H1 (cell line): ENCODE measurements around the gene TCHP. TPM values are rescaled to one million over a fixed set of nuclear protein-coding genes. Genes with fewer than 3 reads are reported as not detected.

Source experiments
- CTCF ChIA-PET: fragments of 300-600 bp; sonication (Branson Sonifier 250); formaldehyde crosslinking; loops from one replicate; lab custom pipeline; 2021; ENCODE audit not compliant: partially characterized antibody; lab: Charles Lee
- POLR2A ChIA-PET: fragments of 300-600 bp; sonication (Branson Sonifier 250); formaldehyde crosslinking; loops from one replicate; lab custom pipeline; 2021; ENCODE audit warnings: inconsistent platforms; ENCODE audit not compliant: partially characterized antibody; lab: Charles Lee
- DNase-seq, 2 experiments: peaks; one replicate each; pipeline versions ENCODE4 v3.0.0 to v3.0.0-alpha.2; 2010 to 2022; ENCODE audit warnings: low spot score in 2 of 2, low read depth in 1 of 2, mixed read lengths in 1 of 2
- FAIRE-seq: peaks from 2 replicates; lab custom pipeline; 2011; peaks lifted over from hg19 to GRCh38; lab: Jason Lieb, UNC
- H2AFZ ChIP-seq: 2 replicates; pipeline ENCODE4 v1.8.1; 2012; ENCODE audit warnings: low read length, inconsistent platforms
- H2AK5ac ChIP-seq: 2 replicates; pipeline ENCODE4 v1.6.1; 2013; ENCODE audit warnings: low read depth, low read length
- H2BK120ac ChIP-seq: replicated peaks from 2 replicates; pipeline ENCODE3; 2013; ENCODE audit warnings: low read depth, low read length, inconsistent platforms
- H2BK12ac ChIP-seq: 2 replicates; pipeline ENCODE4 v1.6.1; 2013; ENCODE audit warnings: low read depth, low read length
- H2BK15ac ChIP-seq: 2 replicates; pipeline ENCODE4 v1.6.1; 2013; ENCODE audit warnings: low read length
- H2BK20ac ChIP-seq: 2 replicates; pipeline ENCODE4 v1.6.1; 2013; ENCODE audit warnings: low read length
- H2BK5ac ChIP-seq: 2 replicates; pipeline ENCODE4 v1.6.1; 2013; ENCODE audit warnings: low read depth, low read length
- H3K14ac ChIP-seq: 2 replicates; pipeline ENCODE4 v1.6.1; 2013; ENCODE audit warnings: inconsistent platforms; ENCODE audit not compliant: insufficient read length
- H3K18ac ChIP-seq: 2 replicates; pipeline ENCODE4 v1.6.1; 2013; ENCODE audit warnings: low read length; ENCODE audit errors: extremely low read depth
- H3K23ac ChIP-seq: 2 replicates; pipeline ENCODE4 v1.6.1; 2013; ENCODE audit warnings: inconsistent platforms; ENCODE audit not compliant: insufficient read length
- H3K23me2 ChIP-seq: 2 replicates; pipeline ENCODE4 v1.6.1; 2013; ENCODE audit warnings: low read depth, low read length
- H3K27ac ChIP-seq: 2 replicates; pipeline ENCODE4 v1.6.1; 2011; ENCODE audit warnings: low read depth, low read length, inconsistent platforms
- H3K27me3 ChIP-seq, 4 experiments: replicated peaks in 1 of 4; 1 replicate in 1 of 4; 2 replicates in 3 of 4; pipeline versions ENCODE4 v1.6.1 to v1.8.1; 2011 to 2013; ENCODE audit warnings: low read length in 3 of 4, mild to moderate bottlenecking in 3 of 4, inconsistent platforms in 2 of 4, mixed read lengths in 2 of 4, moderate library complexity in 1 of 4; ENCODE audit not compliant: control insufficient read depth in 3 of 4, insufficient read depth in 3 of 4; ENCODE audit errors: extremely low read depth in 1 of 4
- H3K36me3 ChIP-seq, 4 experiments: 2 replicates each; pipeline versions ENCODE4 v1.6.1 to v1.8.1; 2011 to 2013; ENCODE audit warnings: mild to moderate bottlenecking in 4 of 4, low read length in 3 of 4, moderate library complexity in 2 of 4, control low read depth in 1 of 4, inconsistent platforms in 1 of 4; ENCODE audit not compliant: insufficient read depth in 4 of 4, control insufficient read depth in 2 of 4
- H3K4ac ChIP-seq: replicated peaks from 2 replicates; pipeline ENCODE3; 2013; ENCODE audit warnings: low read length, low read depth, mixed read lengths, inconsistent platforms; ENCODE audit not compliant: insufficient read length
- H3K4me1 ChIP-seq, 4 experiments: replicated peaks in 1 of 4; 1 replicate in 1 of 4; 2 replicates in 3 of 4; pipeline versions ENCODE4 v1.6.1 to v1.8.1; 2011 to 2013; ENCODE audit warnings: low read length in 3 of 4, inconsistent platforms in 2 of 4, mixed read lengths in 1 of 4; ENCODE audit not compliant: insufficient read depth in 4 of 4, control insufficient read depth in 3 of 4
- H3K4me2 ChIP-seq, 2 experiments: 2 replicates each; pipeline versions ENCODE4 v1.6.1 to v1.8.1; 2011 to 2013; ENCODE audit warnings: low read depth in 2 of 2, low read length in 2 of 2, control low read depth in 1 of 2, inconsistent platforms in 1 of 2, mild to moderate bottlenecking in 1 of 2; ENCODE audit not compliant: insufficient read depth in 1 of 2
- H3K4me3 ChIP-seq, 4 experiments: fragments of 200-600, 300-600 bp in 1 of 4; sonication (generic), shearing (Covaris generic), sonication (Bioruptor Twin) in 1 of 4; 2 replicates each; pipeline versions ENCODE4 v1.5.1 to v1.8.1; 2011 to 2016; ENCODE audit warnings: low read length in 4 of 4, low read depth in 3 of 4, control low read depth in 2 of 4, inconsistent platforms in 2 of 4, mild to moderate bottlenecking in 2 of 4, mixed read lengths in 1 of 4, moderate library complexity in 1 of 4; ENCODE audit not compliant: insufficient read depth in 2 of 4; ENCODE audit errors: extremely low read depth in 1 of 4
- H3K56ac ChIP-seq: replicated peaks from 2 replicates; pipeline ENCODE3; 2013; ENCODE audit warnings: low read depth, mild to moderate bottlenecking, mixed read lengths, low read length, inconsistent platforms; ENCODE audit not compliant: insufficient read length
- H3K79me1 ChIP-seq: 2 replicates; pipeline ENCODE4 v1.6.1; 2013; ENCODE audit warnings: low read depth, low read length, control low read depth
- H3K79me2 ChIP-seq, 2 experiments: 2 replicates each; pipeline versions ENCODE4 v1.6.1 to v1.8.1; 2012 to 2013; ENCODE audit warnings: low read length in 2 of 2, mild to moderate bottlenecking in 2 of 2, inconsistent platforms in 1 of 2; ENCODE audit not compliant: insufficient read depth in 2 of 2, control insufficient read depth in 1 of 2
- H3K9ac ChIP-seq, 4 experiments: replicated peaks in 1 of 4; 1 replicate in 1 of 4; 2 replicates in 3 of 4; pipeline versions ENCODE4 v1.6.1 to v1.8.1; 2011 to 2013; ENCODE audit warnings: low read depth in 3 of 4, low read length in 3 of 4, control low read depth in 2 of 4, mild to moderate bottlenecking in 2 of 4, moderate library complexity in 2 of 4, inconsistent platforms in 1 of 4; ENCODE audit errors: extremely low read depth in 1 of 4
- H3K9me3 ChIP-seq, 2 experiments: 2 replicates each; pipeline versions ENCODE4 v1.6.1 to v1.8.1; 2012 to 2013; ENCODE audit warnings: mild to moderate bottlenecking in 2 of 2, moderate library complexity in 2 of 2, control low read depth in 1 of 2, inconsistent platforms in 1 of 2, low read depth in 1 of 2, low read length in 1 of 2, mixed read lengths in 1 of 2; ENCODE audit not compliant: insufficient read depth in 2 of 2
- H4K20me1 ChIP-seq, 2 experiments: replicated peaks in 1 of 2; 2 replicates each; pipeline versions ENCODE3 to v1.8.1; 2011 to 2013; ENCODE audit warnings: inconsistent platforms in 2 of 2, low read length in 2 of 2, mild to moderate bottlenecking in 1 of 2; ENCODE audit not compliant: insufficient read depth in 2 of 2, control insufficient read depth in 1 of 2
- H4K5ac ChIP-seq: 2 replicates; pipeline ENCODE4 v1.6.1; 2013; ENCODE audit warnings: low read length, low read depth, mixed read lengths, inconsistent platforms; ENCODE audit not compliant: insufficient read length
- H4K8ac ChIP-seq: 2 replicates; pipeline ENCODE4 v1.8.0; 2013; ENCODE audit warnings: mild to moderate bottlenecking, moderate library complexity, low read length, inconsistent platforms; ENCODE audit not compliant: insufficient read depth; ENCODE audit errors: extremely low read depth
- H4K91ac ChIP-seq: replicated peaks from 2 replicates; pipeline ENCODE3; 2013; ENCODE audit warnings: low read length, mixed read lengths, inconsistent platforms; ENCODE audit not compliant: insufficient read length
- ATF3 ChIP-seq: IDR thresholded peaks from 2 replicates; pipeline ENCODE4 v1.6.1; 2011; ENCODE audit warnings: low read depth, mild to moderate bottlenecking, low read length; ENCODE audit not compliant: insufficient read depth
- BCL11A ChIP-seq, 2 experiments: IDR thresholded peaks; one replicate each; pipeline ENCODE4 v1.6.1; 2011; ENCODE audit warnings: low read depth in 2 of 2, low read length in 2 of 2, mild to moderate bottlenecking in 2 of 2
- CEBPB ChIP-seq: IDR thresholded peaks from 2 replicates; pipeline ENCODE4 v1.6.1; 2012; ENCODE audit warnings: low read depth, low read length
- HDAC6 ChIP-seq: IDR thresholded peaks from one replicate; pipeline ENCODE4 v1.7.1; 2012; ENCODE audit warnings: low read depth, mild to moderate bottlenecking, inconsistent platforms, low read length, moderate library complexity
- RFX5 ChIP-seq: IDR thresholded peaks from 2 replicates; pipeline ENCODE4 v1.6.1; 2011; ENCODE audit warnings: low read depth, low read length, improper control_type of control experiment, borderline replicate concordance
- SP1 ChIP-seq: IDR thresholded peaks from 2 replicates; pipeline ENCODE4 v1.6.1; 2011; ENCODE audit warnings: low read depth, low read length
- SRF ChIP-seq: IDR thresholded peaks from 2 replicates; pipeline ENCODE4 v1.6.1; 2011; ENCODE audit warnings: mild to moderate bottlenecking, low read depth, low read length, moderate library complexity
- SUZ12 ChIP-seq: fragments of 200-600 bp; sonication (generic); IDR thresholded peaks from 2 replicates; pipeline ENCODE4 v1.6.1; 2012; ENCODE audit warnings: mild to moderate bottlenecking, inconsistent platforms, low read length, moderate library complexity, mixed read lengths
- WGBS, 2 experiments: shearing (Covaris generic) in 1 of 2; methylation state at CpG; one replicate each; pipeline versions ENCODE4 v1.1.6 to v1.1.7; 2013 to 2015; ENCODE audit warnings: low lambda C conversion rate in 2 of 2, mixed read lengths in 2 of 2, inconsistent platforms in 1 of 2, low coverage in 1 of 2, missing lambda C conversion rate in 1 of 2; ENCODE audit not compliant: insufficient replicate concordance in 2 of 2, insufficient coverage in 1 of 2, insufficient read length in 1 of 2; ENCODE audit errors: extremely low coverage in 1 of 2, missing lambda C conversion rate in 1 of 2; 5-methylcytosine and 5-hydroxymethylcytosine counted together
- long read RNA-seq, 2 experiments: library from RNA in 1 of 2; library from capped mRNA in 1 of 2; stranded (forward); transcript quantifications; one replicate each; pipeline ENCODE4 v2.0.0, GENCODE V29; 2021; ENCODE audit warnings: inconsistent platforms in 1 of 2
- polyA minus RNA-seq, 3 experiments: library from RNA; depleted of rRNA, polyadenylated mRNA; stranded (reverse); fragments of >200 nt; gene quantifications; 1 replicate in 2 of 3; 2 replicates in 1 of 3; pipeline ENCODE4 v1.2.3, GENCODE V29; 2011
- polyA plus RNA-seq, 7 experiments: library from polyadenylated mRNA; depleted of rRNA in 3 of 7; stranded (reverse) in 5 of 7; unstranded in 2 of 7; fragments of >200 nt in 5 of 7; fragments of 200-250 nt in 2 of 7; gene quantifications; 1 replicate in 5 of 7; 2 replicates in 1 of 7; 4 replicates in 1 of 7; pipeline versions ENCODE4 v1.2.1 to v1.2.3, GENCODE V29; 2011 to 2013; ENCODE audit warnings: missing spikeins in 2 of 7, mixed read lengths in 2 of 7
- total RNA-seq: library from RNA; stranded (reverse); fragmentation: NEBNext Ultra II Directional; extraction: Animal tissue kit (Norgen Biotek cat#: 25700); gene quantifications from 2 replicates; pipeline ENCODE4 v1.2.1, GENCODE V29; 2021

The TCHP gene
- total RNA-seq: 4.5 TPM in 2 replicates
- polyA plus RNA-seq (2011; rRNA removed): 2.8 and 4.8 TPM in 2 replicates
- 8.7 TPM for polyA plus RNA-seq (2011; cell fraction: cytosol; rRNA removed)
- 15.7 TPM for polyA plus RNA-seq (2011; cell fraction: nucleus; rRNA removed)
- polyA plus RNA-seq (2012, experiment 1 of 2): 5.5 to 11.3 TPM (median 8.0 TPM) in 4 replicates
- polyA plus RNA-seq (2012, experiment 2 of 2): 0.92 TPM
- polyA plus RNA-seq (2013, experiment 1 of 2): 4.4 TPM
- polyA plus RNA-seq (2013, experiment 2 of 2): 4.1 TPM
- 2.8 TPM in 2 replicates for polyA minus RNA-seq (2011; rRNA and poly(A)+ RNA removed)
- polyA minus RNA-seq (2011; cell fraction: cytosol; rRNA and poly(A)+ RNA removed): 5.1 TPM
- polyA minus RNA-seq (2011; cell fraction: nucleus; rRNA and poly(A)+ RNA removed): 4.5 TPM
- long read RNA-seq, experiment 1, partial matches to known transcripts: 0 of 4 reads
- long read RNA-seq, experiment 1, other reads (novel, unspliced or antisense): 4 of 4 reads
- long read RNA-seq, experiment 2, partial matches to known transcripts: 2 of 4 reads
- long read RNA-seq, experiment 2, other reads (novel, unspliced or antisense): 1 of 4 reads

- H2AK5ac ChIP-seq: no peak within 1 kb of the TSS
- H3K79me2 ChIP-seq: no peaks in the 10 kb centered on the region
- H3K4me2 ChIP-seq: peak within 1 kb of the TSS; percentile 86 to 93
- no peak within 1 kb of the TSS for H3K18ac ChIP-seq
- H4K5ac ChIP-seq: no peak within 1 kb of the TSS
- H4K20me1 ChIP-seq: peaks cover 0 to 6% of the 10 kb centered on the region in 2 experiments
- H3K4me3 ChIP-seq: peak within 1 kb of the TSS; percentile 45 to 75 (median 66)
- peak; percentile 34 to 76 for DNase-seq
- no peak within 1 kb of the TSS for H3K27ac ChIP-seq
- POLR2A ChIA-PET: interaction anchor here (0.8 to 1.7 kb wide), 4 partner anchors 10 to 26 kb away, joined by 3 to 6 read pairs (median 4); no protein-coding TSS in a partner anchor
- no peak within 1 kb of the TSS for H3K56ac ChIP-seq
- 11% methylated on average over 42 of the region's 69 CpGs; no CpG with 5 or more reads in 1 of the 2 experiments for WGBS, 2 experiments
- CTCF ChIA-PET: interaction anchor here (0.6 to 3.0 kb wide), 12 partner anchors 9 to 136 kb away, joined by 3 to 21 read pairs (median 4); no protein-coding TSS in a partner anchor
- H3K9me3 ChIP-seq: no peaks in the 10 kb centered on the region
- H2BK20ac ChIP-seq: no peak within 1 kb of the TSS
- no peaks in the 10 kb centered on the region for H3K79me1 ChIP-seq
- peaks cover 49 to 91% (median 87%) of the 10 kb centered on the region in 4 experiments for H3K27me3 ChIP-seq
- no peak within 1 kb of the TSS for H3K14ac ChIP-seq
- H2BK12ac ChIP-seq: peak within 1 kb of the TSS; percentile 60; the same call in 1 of the 2 replicates
- peaks cover 0 to 6% (median 2%) of the 10 kb centered on the region in 4 experiments; a peak in 2 of 8 replicates for H3K36me3 ChIP-seq
- H4K91ac ChIP-seq: no peak within 1 kb of the TSS
- H3K4me1 ChIP-seq: peaks cover 0 to 10% (median 2%) of the 10 kb centered on the region in 4 experiments; a peak in 3 of 7 replicates
- H3K4ac ChIP-seq: no peak within 1 kb of the TSS
- H2BK120ac ChIP-seq: no peak within 1 kb of the TSS
- FAIRE-seq: no peak
- peaks cover 8% of the 10 kb centered on the region for H3K23me2 ChIP-seq
- peak within 1 kb of the TSS; percentile 81 for H4K8ac ChIP-seq
- H3K9ac ChIP-seq: peak within 1 kb of the TSS; percentile 39 to 71 (median 44)
- H2AFZ ChIP-seq: peak within 1 kb of the TSS; percentile 95
- H2BK15ac ChIP-seq: no peak within 1 kb of the TSS
- H3K23ac ChIP-seq: no peak within 1 kb of the TSS
- no peak within 1 kb of the TSS for H2BK5ac ChIP-seq
- TF ChIP-seq ATF3 (no peak), BCL11A (IDR thresholded peaks at IDR 0.05; ENCODE audit: low read depth in 2 of 2, low read length in 2 of 2) (no peak), SP1 (no peak), SRF (no peak), SUZ12 (peak; percentile 74), CEBPB (no peak), HDAC6 (no peak), RFX5 (0 out of 2 replicates have a peak, but pooled peaks have one; percentile 19)
These were observed at the start of gene TCHP for GRCh38 chr12:109899783-109900751. Gene TCHP (plus strand): TSS chr12:109900274. CDS start chr12:109903027, 2,753 bp downstream.
